HG03025 (cell line): ENCODE data around the gene SH3BGRL2.
"Not testable (repeated sequence)": the region's sequence is repeated elsewhere in the genome, so short reads cannot be mapped to it uniquely, and the experiment has no call there.

Source experiments
- ATAC-seq: cut with Tn5 transposase; IDR thresholded peaks from one replicate; pipeline ENCODE4 v1.9.1; 2021; ENCODE audit warnings: mild to moderate bottlenecking, moderate library complexity; ENCODE audit not compliant: unreplicated experiment, low FRiP score

The SH3BGRL2 gene

DNA sequence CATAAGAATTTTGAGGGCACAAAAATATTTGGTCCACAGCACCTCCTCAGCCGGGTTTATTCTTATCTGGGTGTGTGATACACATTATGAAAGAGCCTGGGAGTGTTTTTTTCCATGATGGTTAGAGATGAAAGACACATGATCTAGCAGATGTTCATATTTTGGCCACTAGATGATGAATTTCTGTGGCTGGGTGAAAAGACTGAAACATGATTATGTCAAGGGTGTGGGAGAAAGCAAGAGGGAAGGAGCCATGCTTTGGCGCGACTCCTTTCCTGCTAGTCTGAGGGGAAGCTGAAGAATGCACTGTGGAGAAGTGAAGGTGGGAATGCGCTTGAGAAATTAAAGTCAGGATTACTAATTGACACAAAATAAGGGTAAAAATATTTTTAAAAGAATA lies 102.3 kb downstream of the SH3BGRL2 start:
- no peak for ATAC-seq

DNA sequence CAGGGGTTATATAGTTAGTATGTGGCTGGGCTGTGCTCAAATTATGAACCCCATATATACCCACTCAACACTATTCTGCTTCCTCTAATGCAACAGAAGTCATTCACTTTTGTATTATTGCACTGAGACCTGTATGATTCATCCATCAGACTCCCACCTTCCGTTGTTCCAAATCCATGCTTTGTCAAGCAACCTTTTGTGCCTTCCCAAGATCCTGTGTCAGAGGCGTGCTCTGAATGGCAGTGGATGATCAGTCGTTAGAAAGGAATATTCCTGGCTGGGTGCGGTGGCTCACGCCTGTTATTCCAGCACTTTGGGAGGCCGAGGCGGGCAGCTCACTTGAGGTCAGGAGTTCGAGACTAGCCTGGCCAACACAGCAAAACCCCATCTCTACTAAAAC lies 103.2 kb downstream of the SH3BGRL2 start:
- no peak for ATAC-seq

DNA sequence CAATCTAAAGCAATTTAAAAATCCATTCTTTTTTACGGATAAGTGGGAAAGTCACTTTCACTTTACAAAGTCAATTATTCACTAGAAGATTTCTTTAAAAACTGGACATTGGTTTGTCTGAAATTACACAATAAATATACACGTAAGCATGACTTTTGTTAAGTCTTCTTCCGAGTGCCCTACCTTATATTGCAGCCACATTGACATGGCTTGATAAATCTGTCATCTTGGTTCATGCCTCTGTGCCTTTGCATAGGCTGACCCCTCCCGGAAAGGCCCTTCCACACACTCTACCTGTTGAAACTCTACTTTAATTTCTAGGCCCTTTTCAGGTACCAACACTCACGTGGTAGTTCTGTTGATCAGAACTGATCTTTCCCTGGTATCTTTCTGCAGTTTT lies 104.1 kb downstream of the SH3BGRL2 start:
- ATAC-seq, result no peak

DNA sequence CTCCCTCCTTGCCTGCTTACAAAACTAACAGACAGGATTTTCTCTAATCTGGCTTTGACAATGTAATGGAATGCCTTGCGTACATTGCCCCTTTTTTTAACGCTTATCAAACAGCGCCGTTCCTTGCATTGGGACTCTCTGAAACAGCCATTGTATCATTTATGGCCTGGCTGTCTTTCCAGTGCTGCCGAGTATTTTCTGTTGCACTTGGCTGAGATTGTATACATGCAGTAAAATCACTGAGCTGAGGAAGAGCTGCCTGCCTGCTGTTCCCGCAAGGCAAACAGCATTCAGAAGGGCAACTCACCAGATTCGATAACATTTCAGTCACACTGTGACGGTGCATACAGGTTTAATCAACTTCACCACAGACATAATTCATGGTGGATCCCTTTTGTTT lies 106.0 kb downstream of the SH3BGRL2 start:
- ATAC-seq, result no peak

DNA sequence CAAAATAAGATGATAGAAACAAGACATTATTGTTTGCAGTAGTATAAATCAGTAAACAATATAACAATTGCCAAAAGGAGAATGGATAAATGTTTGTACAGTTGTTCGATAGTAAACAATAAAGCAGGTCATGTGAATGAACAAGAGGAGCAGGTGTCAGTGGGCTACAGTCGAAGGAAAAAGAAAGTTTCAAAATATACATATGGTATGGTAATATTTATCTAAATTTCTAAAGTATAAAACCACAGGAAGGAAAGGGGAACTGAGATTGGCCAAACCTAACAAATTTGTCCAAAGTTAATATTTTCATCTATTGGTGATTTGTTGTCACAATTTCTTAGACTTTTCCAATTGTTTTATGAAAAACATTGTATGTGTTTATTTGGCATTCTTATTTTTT lies 110.9 kb downstream of the SH3BGRL2 start:
- no peak for ATAC-seq

DNA sequence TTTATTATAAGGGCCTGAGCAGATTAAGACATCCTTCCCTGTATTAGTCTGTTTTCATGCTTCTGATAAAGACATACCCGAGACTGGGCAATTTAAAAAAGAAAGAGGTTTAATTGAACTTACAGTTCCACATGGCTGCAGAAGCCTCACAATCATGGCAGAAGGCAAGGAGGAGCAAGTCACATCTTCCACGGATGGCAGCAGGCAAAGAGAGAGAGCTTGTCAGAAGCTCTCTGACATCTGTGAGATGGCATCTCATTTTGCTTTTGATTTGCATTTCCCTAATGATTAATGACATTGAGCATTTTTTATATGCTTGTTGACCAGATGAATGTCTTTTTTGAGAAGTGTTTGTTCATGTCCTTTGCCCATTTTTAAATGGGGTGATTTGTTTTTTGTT lies 114.2 kb downstream of the SH3BGRL2 start:
- ATAC-seq, result not testable (repeated sequence)

DNA sequence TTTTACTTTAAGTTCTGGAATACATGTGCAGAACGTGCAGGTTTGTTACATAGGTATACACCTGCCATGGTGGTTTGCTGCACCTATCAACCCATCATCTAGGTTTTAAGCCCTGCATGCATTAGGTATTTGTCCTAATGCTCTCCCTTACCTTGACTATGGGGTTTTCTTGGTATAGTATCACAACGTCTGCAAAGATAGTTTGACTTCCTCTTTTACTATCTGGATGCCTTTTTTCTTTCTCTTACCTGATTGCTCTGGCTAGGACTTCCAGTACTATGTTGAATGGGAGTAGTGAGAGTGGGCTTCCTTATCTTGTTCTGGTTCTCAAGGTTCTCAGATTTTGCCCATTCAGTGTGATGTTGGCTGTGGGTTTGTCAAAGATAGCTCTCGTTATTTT lies 115.2 kb downstream of the SH3BGRL2 start:
- ATAC-seq, result not testable (repeated sequence)

DNA sequence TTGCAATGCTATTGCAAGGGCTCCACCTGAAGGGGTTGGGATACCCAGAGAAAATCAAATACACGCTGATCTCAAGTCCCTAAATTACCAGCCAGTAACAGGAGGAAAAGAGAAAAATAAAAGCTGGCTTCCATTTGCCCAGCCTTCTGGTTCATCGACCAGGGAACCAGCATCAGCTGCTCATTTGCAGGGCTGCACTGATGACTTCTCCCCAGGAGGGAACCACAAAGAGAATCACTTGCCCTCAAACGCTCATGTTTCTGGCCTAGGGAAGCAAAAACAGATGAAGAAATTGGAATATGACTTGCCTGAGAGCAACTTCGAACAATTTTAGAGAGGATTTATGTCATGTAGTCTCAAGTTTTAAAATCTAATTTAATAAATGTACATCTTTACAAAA lies 119.7 kb downstream of the SH3BGRL2 start:
- ATAC-seq, result no peak
